ENCODE data around the gene INIP.

DNA sequence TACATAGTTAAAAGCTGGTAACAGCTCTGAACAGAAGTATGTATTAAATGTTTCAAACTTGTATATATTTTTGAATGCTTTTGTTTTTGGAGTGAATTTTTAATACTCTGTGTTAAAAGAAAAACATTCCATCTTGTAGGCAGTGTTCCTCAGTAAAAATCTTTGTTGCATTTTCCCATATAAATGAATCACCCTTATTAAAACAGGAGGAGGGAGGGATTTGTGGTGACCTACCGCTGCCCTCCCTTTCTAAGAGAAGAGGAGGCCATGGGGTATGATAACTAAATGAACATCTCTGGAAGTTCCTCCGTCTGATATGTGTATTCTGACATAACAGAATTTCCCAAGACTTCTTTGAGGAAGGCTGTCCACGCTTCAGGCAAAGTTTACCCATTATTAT is 53.4 kb downstream of the INIP start:
- TF ChIP-seq EZH2 (IDR thresholded peaks at IDR 0.05; ENCODE audit: borderline replicate concordance, insufficient read depth, low read depth, low read length, poor library complexity, severe bottlenecking) = no peak
- TF ChIP-seq, protein P1, sequence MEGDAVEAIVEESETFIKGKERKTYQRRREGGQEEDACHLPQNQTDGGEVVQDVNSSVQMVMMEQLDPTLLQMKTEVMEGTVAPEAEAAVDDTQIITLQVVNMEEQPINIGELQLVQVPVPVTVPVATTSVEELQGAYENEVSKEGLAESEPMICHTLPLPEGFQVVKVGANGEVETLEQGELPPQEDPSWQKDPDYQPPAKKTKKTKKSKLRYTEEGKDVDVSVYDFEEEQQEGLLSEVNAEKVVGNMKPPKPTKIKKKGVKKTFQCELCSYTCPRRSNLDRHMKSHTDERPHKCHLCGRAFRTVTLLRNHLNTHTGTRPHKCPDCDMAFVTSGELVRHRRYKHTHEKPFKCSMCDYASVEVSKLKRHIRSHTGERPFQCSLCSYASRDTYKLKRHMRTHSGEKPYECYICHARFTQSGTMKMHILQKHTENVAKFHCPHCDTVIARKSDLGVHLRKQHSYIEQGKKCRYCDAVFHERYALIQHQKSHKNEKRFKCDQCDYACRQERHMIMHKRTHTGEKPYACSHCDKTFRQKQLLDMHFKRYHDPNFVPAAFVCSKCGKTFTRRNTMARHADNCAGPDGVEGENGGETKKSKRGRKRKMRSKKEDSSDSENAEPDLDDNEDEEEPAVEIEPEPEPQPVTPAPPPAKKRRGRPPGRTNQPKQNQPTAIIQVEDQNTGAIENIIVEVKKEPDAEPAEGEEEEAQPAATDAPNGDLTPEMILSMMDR (IDR thresholded peaks at IDR 0.05) = no peak

Data from B cell (primary cell).